GM21528 (cell line): Measurements from ENCODE around the gene HP1BP3.

Source experiments
- ATAC-seq: cut with Tn5 transposase; IDR thresholded peaks from one replicate; pipeline ENCODE4 v1.9.1; 2021; ENCODE audit warnings: mild to moderate bottlenecking, moderate library complexity; ENCODE audit not compliant: unreplicated experiment, low FRiP score

Gene HP1BP3

GRCh38 chr1:20695515-20695914, 91.6 kb downstream of the HP1BP3 start:
- ATAC-seq = no peak

- no peak for ATAC-seq
These were observed 93.5 kb downstream of the HP1BP3 start for GRCh38 chr1:20693623-20694022.
